ENCODE data around the gene PAX7. TPM values are rescaled to one million over a fixed set of nuclear protein-coding genes. Genes with fewer than 3 reads are reported as not detected.

The PAX7 gene
- total and polyA plus RNA-seq, 7 donors, result 1.7 to 11.7 (median 3.3) TPM

DNA sequence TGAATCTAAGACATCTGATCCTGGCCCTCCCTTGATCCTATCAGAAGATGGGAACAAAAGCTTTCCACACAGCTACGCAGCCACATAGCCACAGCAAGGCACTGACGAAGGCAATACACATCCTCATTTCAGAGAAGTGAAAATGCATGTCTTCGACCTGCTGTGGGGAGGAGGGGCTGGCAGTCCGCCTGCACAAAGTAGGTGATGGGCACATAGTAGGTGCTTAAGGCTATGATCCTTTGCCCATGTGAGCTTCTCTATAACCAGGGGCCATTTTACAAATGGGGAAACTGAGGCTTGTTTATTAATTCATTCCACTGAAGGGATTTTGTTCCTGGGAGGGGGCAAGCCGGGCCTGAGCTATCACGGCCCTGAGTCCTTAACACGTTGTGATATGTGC lies 94.2 kb downstream of the PAX7 start:
- no peak for ATAC-seq
- Histone ChIP-seq H3K9me3 (no peaks in the 10 kb centered on the region), H3K27ac (no peak overlapping the region), H3K27me3 (ENCODE audit: insufficient read depth in 3 of 3, low read length in 2 of 3) (peaks cover 0 to 26% (median 8%) of the 10 kb centered on the region in 3 donors), H3K4me1 (no peaks in the 10 kb centered on the region), H3K36me3 (ENCODE audit: insufficient read depth in 1 of 2, low read depth in 1 of 2) (no peaks in the 10 kb centered on the region), H3K4me3 (no peak overlapping the region)
- intact Hi-C loops (cut with DNase I), result no loop called here
- WGBS, 3 donors, result 64 to 77% (median 69%) methylated on average over 7 of the region's 7 CpGs
- TF ChIP-seq, protein P1, sequence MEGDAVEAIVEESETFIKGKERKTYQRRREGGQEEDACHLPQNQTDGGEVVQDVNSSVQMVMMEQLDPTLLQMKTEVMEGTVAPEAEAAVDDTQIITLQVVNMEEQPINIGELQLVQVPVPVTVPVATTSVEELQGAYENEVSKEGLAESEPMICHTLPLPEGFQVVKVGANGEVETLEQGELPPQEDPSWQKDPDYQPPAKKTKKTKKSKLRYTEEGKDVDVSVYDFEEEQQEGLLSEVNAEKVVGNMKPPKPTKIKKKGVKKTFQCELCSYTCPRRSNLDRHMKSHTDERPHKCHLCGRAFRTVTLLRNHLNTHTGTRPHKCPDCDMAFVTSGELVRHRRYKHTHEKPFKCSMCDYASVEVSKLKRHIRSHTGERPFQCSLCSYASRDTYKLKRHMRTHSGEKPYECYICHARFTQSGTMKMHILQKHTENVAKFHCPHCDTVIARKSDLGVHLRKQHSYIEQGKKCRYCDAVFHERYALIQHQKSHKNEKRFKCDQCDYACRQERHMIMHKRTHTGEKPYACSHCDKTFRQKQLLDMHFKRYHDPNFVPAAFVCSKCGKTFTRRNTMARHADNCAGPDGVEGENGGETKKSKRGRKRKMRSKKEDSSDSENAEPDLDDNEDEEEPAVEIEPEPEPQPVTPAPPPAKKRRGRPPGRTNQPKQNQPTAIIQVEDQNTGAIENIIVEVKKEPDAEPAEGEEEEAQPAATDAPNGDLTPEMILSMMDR (IDR thresholded peaks at IDR 0.05), result no peak
- DNase-seq, result no peak

DNA sequence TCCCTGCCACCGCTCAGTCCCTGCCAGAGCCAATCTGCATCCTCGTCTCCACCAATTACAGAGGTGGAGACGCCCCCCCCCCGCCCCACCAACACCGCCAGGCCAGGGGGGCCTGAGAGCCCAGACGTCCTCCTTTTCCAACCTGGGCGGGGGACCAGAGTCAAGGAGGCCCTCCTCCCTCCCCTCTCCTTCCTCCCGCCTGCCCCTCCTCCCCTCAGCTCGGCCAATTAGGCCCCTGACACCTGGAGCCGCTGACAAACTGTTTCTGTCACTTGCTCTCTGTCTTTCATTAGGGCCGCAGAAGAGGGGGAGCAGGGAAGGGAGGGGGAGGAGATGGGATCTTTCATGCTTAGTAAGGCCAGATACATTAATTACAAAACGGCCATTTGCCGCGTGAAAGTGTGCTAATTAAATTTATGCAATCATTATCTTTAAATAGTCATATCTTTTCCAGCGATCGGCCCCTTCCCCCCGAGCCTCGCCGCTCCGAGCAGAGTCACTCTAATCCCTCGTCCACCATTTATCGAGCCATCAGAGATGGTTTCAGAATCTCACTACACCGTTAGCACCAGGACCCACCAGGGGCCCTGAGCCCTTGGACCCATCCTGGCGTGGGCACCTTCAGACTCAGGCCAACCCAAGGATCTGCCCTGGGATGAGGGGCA lies 94.7 kb downstream of the PAX7 start:
- Histone ChIP-seq H3K27me3 (ENCODE audit: insufficient read depth in 3 of 3, low read length in 2 of 3) (peaks cover 0 to 20% (median 8%) of the 10 kb centered on the region in 3 donors), H3K36me3 (ENCODE audit: insufficient read depth in 1 of 2, low read depth in 1 of 2) (no peaks in the 10 kb centered on the region)
- WGBS, 3 donors, result 49 to 59% (median 55%) methylated on average over 19 to 24 of the region's 24 CpGs

DNA sequence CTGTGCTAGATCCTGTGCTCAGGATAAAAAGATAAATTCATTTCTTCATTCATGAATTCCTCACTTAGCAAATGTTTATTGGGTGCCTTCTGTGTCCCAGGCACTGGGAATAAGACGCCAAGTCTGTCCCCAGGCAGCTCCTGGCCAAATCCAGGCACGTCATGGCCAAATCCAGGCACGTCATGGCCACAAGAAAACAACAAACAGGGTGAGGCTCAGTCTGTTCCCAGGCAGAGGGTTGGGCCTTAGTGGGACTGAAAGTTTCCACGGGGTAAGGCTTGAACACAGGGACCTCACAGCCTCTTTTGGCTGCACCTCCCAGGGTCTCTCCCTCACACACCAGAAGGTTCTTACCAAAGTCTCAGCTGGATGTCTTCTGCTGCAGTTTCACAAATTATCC lies 95.7 kb downstream of the PAX7 start:
- intact Hi-C loops (cut with DNase I), result no loop called here
- ATAC-seq (no peak), DNase-seq (no peak)
- H3K4me3 ChIP-seq, result no peak overlapping the region
- H3K36me3 ChIP-seq (ENCODE audit: insufficient read depth in 1 of 2, low read depth in 1 of 2), result no peaks in the 10 kb centered on the region
- WGBS, 3 donors, result 47 to 56% (median 47%) methylated on average over 4 of the region's 4 CpGs
- peaks cover 0 to 11% (median 8%) of the 10 kb centered on the region in 3 donors for H3K27me3 ChIP-seq (ENCODE audit: insufficient read depth in 3 of 3, low read length in 2 of 3)
- H3K4me1 ChIP-seq, result no peaks in the 10 kb centered on the region
- no peaks in the 10 kb centered on the region for H3K9me3 ChIP-seq
- TF ChIP-seq, protein P1 (IDR thresholded peaks at IDR 0.05), result no peak
- H3K27ac ChIP-seq, result no peak overlapping the region

More for the DNA sequence above, 94.7 kb downstream of the PAX7 start:
- intact Hi-C loops (cut with DNase I), result no loop called here
- Histone ChIP-seq H3K4me3 (no peak overlapping the region), H3K27ac (no peak overlapping the region), H3K4me1 (no peaks in the 10 kb centered on the region), H3K9me3 (no peaks in the 10 kb centered on the region)
- TF ChIP-seq, protein P1 (IDR thresholded peaks at IDR 0.05), result no peak
- DNase-seq (no peak), ATAC-seq (no peak)

DNA sequence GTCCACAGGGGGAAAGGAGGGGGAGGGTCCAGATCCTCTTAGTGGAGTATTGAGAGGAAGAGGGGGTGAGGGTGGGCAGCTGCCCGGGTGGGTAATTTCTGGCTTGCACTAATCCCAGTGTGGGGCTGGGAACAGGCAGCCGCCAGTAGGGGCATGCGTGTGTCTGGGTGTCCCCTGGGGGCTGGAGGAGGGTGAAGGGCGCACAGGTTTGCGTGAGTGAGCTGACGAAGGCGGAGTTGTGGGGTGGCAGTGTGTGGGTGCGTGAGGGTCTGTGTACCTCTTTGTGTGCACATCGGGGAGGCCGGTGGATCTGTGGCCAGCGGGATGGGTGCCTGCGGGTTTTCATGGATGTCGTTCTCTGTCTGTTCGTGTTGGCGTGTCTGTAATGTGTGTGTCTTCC lies 97.3 kb downstream of the PAX7 start:
- 67 to 76% (median 71%) methylated on average over 15 of the region's 15 CpGs for WGBS, 3 donors
- Histone ChIP-seq H3K27ac (no peak overlapping the region), H3K4me1 (no peaks in the 10 kb centered on the region), H3K27me3 (ENCODE audit: insufficient read depth in 3 of 3, low read length in 2 of 3) (peaks cover 0 to 10% (median 2%) of the 10 kb centered on the region in 3 donors), H3K9me3 (no peaks in the 10 kb centered on the region), H3K4me3 (no peak overlapping the region), H3K36me3 (ENCODE audit: insufficient read depth in 1 of 2, low read depth in 1 of 2) (no peaks in the 10 kb centered on the region)
- TF ChIP-seq, protein P1 (IDR thresholded peaks at IDR 0.05), result no peak
- no peak for ATAC-seq
- intact Hi-C loops (cut with DNase I), result no loop called here
- DNase-seq, result no peak

DNA sequence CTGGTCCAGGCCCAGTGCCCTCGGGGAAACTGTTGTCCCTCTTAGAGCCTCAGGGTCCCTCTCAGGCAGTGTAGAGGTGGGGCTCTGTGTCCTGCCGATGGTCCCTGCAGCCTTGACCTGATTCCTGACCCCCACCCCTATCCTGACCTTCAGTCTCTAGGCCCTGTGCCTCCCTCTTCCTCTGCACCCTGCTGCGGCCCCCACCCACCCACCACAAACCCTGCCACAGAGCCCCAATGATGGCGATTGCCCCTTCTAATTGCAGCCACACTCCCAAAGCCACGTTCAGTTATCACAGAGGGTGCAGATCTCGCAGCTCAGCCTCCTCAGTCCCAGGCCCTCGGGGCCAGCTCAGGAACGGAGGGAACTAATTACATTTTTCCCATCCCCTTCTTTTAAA lies 99.7 kb downstream of the PAX7 start:
- ATAC-seq (no peak), DNase-seq (no peak)
- Histone ChIP-seq H3K27me3 (ENCODE audit: insufficient read depth in 3 of 3, low read length in 2 of 3) (peaks cover 0 to 14% (median 4%) of the 10 kb centered on the region in 3 donors), H3K4me3 (no peak overlapping the region), H3K9me3 (no peaks in the 10 kb centered on the region), H3K27ac (no peak overlapping the region), H3K4me1 (no peaks in the 10 kb centered on the region), H3K36me3 (ENCODE audit: insufficient read depth in 1 of 2, low read depth in 1 of 2) (no peaks in the 10 kb centered on the region)
- TF ChIP-seq, protein P1 (IDR thresholded peaks at IDR 0.05), result no peak
- WGBS, 3 donors, result 45 to 60% (median 52%) methylated on average over 7 to 8 of the region's 8 CpGs
- intact Hi-C loops (cut with DNase I), result no loop called here

All from psoas muscle (tissue), 8 donors.